ENCODE measurements around the gene DMAC2. TPM values are rescaled to one million over a fixed set of nuclear protein-coding genes. Genes with fewer than 3 reads are reported as not detected.
"Not testable (repeated sequence)": the region's sequence is repeated elsewhere in the genome, so short reads cannot be mapped to it uniquely, and the experiment has no call there.

The DMAC2 gene
- total RNA-seq, 1 donor from 2014 or later, result 63.7 TPM

- peak; percentile 56 for DNase-seq (ENCODE audit: low read depth)
Measured at GRCh38 chr19:41409288-41409687, 30.4 kb downstream of the DMAC2 start.

DNA sequence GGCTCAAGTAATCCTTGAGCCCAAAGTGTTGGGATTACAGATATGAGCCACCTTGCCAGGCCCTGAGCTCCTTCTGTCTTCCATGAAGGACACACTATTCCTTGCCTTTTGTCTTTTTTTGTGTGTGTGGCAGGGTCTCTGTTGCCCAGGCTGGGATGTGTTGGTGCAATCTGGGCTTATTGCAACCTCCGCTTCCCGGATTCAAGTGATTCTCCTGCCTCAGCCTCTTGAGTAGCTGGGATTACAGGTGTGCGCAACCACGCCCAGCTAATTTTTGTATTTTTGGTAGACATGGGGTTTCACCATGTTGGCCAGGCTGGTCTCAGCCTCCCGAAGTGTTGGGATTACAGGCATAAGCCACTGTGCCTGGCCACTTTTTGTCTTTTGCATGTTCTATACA is 30.9 kb downstream of the DMAC2 start:
- DNase-seq (ENCODE audit: low read depth); H3K27me3 ChIP-seq (ENCODE audit: control insufficient read depth, insufficient read depth, low read length); H3K36me3 ChIP-seq (ENCODE audit: control insufficient read depth, insufficient read depth, low read length); H3K4me3 ChIP-seq (ENCODE audit: low read depth, low read length): not testable (repeated sequence)

More at GRCh38 chr19:41409288-41409687, 30.4 kb downstream of the DMAC2 start:
- no peak for TF ChIP-seq CTCF (IDR thresholded peaks at IDR 0.05; ENCODE audit: insufficient read depth, low read length, poor library complexity, severe bottlenecking)
- no peak overlapping the region for H3K4me3 ChIP-seq (ENCODE audit: low read depth, low read length)
- no peaks in the 10 kb centered on the region for H3K36me3 ChIP-seq (ENCODE audit: control insufficient read depth, insufficient read depth, low read length)
- no peaks in the 10 kb centered on the region for H3K27me3 ChIP-seq (ENCODE audit: control insufficient read depth, insufficient read depth, low read length)

DNA sequence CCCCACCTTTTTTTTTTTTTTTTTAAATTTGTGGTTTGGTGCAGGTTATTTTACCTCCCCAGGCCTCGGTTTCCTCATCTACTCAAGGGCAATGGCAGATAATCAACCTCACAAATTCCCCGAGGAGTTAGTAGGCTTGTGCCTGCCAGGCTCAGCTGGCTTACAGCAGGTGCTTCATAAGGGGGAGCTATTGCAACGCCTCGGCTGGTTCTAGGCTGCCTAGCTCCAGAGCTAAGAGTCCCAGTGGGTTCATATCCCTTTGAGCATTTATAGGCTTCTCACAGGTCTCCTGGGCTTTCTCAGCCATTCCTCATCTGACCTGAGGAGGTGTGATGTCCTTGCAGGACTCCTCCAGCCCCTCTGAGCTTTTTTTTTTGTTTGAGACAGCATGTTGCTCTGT is 31.5 kb downstream of the DMAC2 start:
- no peak for TF ChIP-seq CTCF (IDR thresholded peaks at IDR 0.05; ENCODE audit: insufficient read depth, low read length, poor library complexity, severe bottlenecking)

GRCh38 chr19:41407271-41407670 is 32.4 kb downstream of the DMAC2 start:
- no peak overlapping the region for H3K4me3 ChIP-seq (ENCODE audit: low read depth, low read length)
- peak; percentile 29 for DNase-seq (ENCODE audit: low read depth)
- H3K36me3 ChIP-seq (ENCODE audit: control insufficient read depth, insufficient read depth, low read length), result no peaks in the 10 kb centered on the region
- TF ChIP-seq CTCF (IDR thresholded peaks at IDR 0.05; ENCODE audit: insufficient read depth, low read length, poor library complexity, severe bottlenecking), result no peak
- no peaks in the 10 kb centered on the region for H3K27me3 ChIP-seq (ENCODE audit: control insufficient read depth, insufficient read depth, low read length)

More for the DNA sequence above, 31.5 kb downstream of the DMAC2 start:
- no peaks in the 10 kb centered on the region for H3K27me3 ChIP-seq (ENCODE audit: control insufficient read depth, insufficient read depth, low read length)
- no peak overlapping the region for H3K4me3 ChIP-seq (ENCODE audit: low read depth, low read length)
- no peak for DNase-seq (ENCODE audit: low read depth)
- H3K36me3 ChIP-seq (ENCODE audit: control insufficient read depth, insufficient read depth, low read length), result no peaks in the 10 kb centered on the region

- Histone ChIP-seq H3K4me3 (ENCODE audit: low read depth, low read length) (no peak overlapping the region), H3K27me3 (ENCODE audit: control insufficient read depth, insufficient read depth, low read length) (no peaks in the 10 kb centered on the region)
- no peak for TF ChIP-seq CTCF (IDR thresholded peaks at IDR 0.05; ENCODE audit: insufficient read depth, low read length, poor library complexity, severe bottlenecking)
Measured at GRCh38 chr19:41405776-41406175, 33.9 kb downstream of the DMAC2 start.

GRCh38 chr19:41403181-41403970 is 36.3 kb downstream of the DMAC2 start:
- DNase-seq (ENCODE audit: low read depth), result no peak
- Histone ChIP-seq H3K27me3 (ENCODE audit: control insufficient read depth, insufficient read depth, low read length) (no peaks in the 10 kb centered on the region), H3K36me3 (ENCODE audit: control insufficient read depth, insufficient read depth, low read length) (no peaks in the 10 kb centered on the region), H3K4me3 (ENCODE audit: low read depth, low read length) (no peak overlapping the region)
- no peak for TF ChIP-seq CTCF (IDR thresholded peaks at IDR 0.05; ENCODE audit: insufficient read depth, low read length, poor library complexity, severe bottlenecking)

More at GRCh38 chr19:41405776-41406175, 33.9 kb downstream of the DMAC2 start:
- no peaks in the 10 kb centered on the region for H3K36me3 ChIP-seq (ENCODE audit: control insufficient read depth, insufficient read depth, low read length)
- no peak for DNase-seq (ENCODE audit: low read depth)

Data from kidney epithelial cell (primary cell).